ENCODE data around the gene PIH1D2. TPM values are rescaled to one million over a fixed set of nuclear protein-coding genes. Genes with fewer than 3 reads are reported as not detected.
"Not testable (repeated sequence)": the region's sequence is repeated elsewhere in the genome, so short reads cannot be mapped to it uniquely, and the experiment has no call there.

The PIH1D2 gene
- total RNA-seq, 1 donor from 2014 or later, result 2.3 TPM

- Mint-ChIP-seq H3K4me3 (ENCODE audit: unreplicated experiment) (no peak overlapping the region), H3K4me1 (ENCODE audit: unreplicated experiment) (no peaks in the 10 kb centered on the region), H3K27ac (ENCODE audit: unreplicated experiment) (no peak overlapping the region), H3K9me3 (ENCODE audit: unreplicated experiment) (no peaks in the 10 kb centered on the region), H3K36me3 (ENCODE audit: unreplicated experiment) (peaks cover 40% of the 10 kb centered on the region), H3K27me3 (ENCODE audit: unreplicated experiment) (no peaks in the 10 kb centered on the region)
- TF ChIP-seq, protein P1, sequence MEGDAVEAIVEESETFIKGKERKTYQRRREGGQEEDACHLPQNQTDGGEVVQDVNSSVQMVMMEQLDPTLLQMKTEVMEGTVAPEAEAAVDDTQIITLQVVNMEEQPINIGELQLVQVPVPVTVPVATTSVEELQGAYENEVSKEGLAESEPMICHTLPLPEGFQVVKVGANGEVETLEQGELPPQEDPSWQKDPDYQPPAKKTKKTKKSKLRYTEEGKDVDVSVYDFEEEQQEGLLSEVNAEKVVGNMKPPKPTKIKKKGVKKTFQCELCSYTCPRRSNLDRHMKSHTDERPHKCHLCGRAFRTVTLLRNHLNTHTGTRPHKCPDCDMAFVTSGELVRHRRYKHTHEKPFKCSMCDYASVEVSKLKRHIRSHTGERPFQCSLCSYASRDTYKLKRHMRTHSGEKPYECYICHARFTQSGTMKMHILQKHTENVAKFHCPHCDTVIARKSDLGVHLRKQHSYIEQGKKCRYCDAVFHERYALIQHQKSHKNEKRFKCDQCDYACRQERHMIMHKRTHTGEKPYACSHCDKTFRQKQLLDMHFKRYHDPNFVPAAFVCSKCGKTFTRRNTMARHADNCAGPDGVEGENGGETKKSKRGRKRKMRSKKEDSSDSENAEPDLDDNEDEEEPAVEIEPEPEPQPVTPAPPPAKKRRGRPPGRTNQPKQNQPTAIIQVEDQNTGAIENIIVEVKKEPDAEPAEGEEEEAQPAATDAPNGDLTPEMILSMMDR (IDR thresholded peaks at IDR 0.05), result no peak
- no peak for DNase-seq (ENCODE audit: extremely low spot score, unreplicated experiment)
These were observed 16.6 kb downstream of the PIH1D2 start for GRCh38 chr11:112057170-112057569.

DNA sequence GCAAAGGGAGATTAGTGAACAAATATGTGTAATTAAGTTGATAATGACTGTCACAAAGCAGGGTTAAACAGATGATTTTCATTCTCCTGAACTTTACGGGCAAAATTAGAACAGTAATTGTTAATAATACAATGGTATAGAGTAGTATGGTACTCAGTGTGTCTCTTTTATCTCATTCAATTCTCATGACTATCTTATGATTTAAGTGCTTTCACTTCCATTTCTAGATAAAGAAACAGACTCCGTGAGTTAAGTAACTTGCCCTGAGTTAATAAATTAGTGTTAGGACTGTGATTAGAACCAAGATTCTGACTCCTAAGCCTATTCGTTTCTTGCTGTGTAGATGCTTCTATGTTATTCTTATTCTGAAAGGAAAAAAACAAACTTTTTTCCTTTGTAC, 22.0 kb downstream of the PIH1D2 start:
- Mint-ChIP-seq H3K36me3 (ENCODE audit: unreplicated experiment) (peaks cover 60% of the 10 kb centered on the region), H3K4me1 (ENCODE audit: unreplicated experiment) (peaks cover 7% of the 10 kb centered on the region), H3K27ac (ENCODE audit: unreplicated experiment) (no peak overlapping the region), H3K9me3 (ENCODE audit: unreplicated experiment) (no peaks in the 10 kb centered on the region), H3K27me3 (ENCODE audit: unreplicated experiment) (no peaks in the 10 kb centered on the region), H3K4me3 (ENCODE audit: unreplicated experiment) (no peak overlapping the region)
- no peak for DNase-seq (ENCODE audit: extremely low spot score, unreplicated experiment)
- TF ChIP-seq, protein P1 (IDR thresholded peaks at IDR 0.05), result no peak

DNA sequence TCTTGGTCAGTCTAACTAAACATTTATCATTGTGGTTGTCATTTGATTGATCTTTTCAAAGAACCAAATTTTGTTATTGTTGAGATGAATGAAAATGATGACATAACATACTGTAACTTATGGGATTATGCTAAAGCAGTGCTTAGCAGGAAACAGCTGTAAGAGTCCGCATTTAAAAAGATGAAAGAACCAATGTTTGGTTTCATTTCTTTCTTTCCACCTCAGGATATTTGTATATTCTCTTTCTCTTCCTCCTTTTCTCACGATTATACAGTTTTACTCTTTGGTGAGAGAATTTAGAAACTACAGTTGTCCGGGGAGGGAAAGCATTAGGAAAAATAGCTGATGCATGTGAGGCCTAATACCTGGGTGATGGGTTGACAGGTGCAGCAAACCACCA, 23.1 kb downstream of the PIH1D2 start:
- Mint-ChIP-seq H3K27ac (ENCODE audit: unreplicated experiment) (no peak overlapping the region), H3K36me3 (ENCODE audit: unreplicated experiment) (peaks cover 63% of the 10 kb centered on the region), H3K27me3 (ENCODE audit: unreplicated experiment) (no peaks in the 10 kb centered on the region), H3K9me3 (ENCODE audit: unreplicated experiment) (no peaks in the 10 kb centered on the region), H3K4me1 (ENCODE audit: unreplicated experiment) (peaks cover 7% of the 10 kb centered on the region), H3K4me3 (ENCODE audit: unreplicated experiment) (no peak overlapping the region)
- TF ChIP-seq, protein P1 (IDR thresholded peaks at IDR 0.05), result no peak
- no peak for DNase-seq (ENCODE audit: extremely low spot score, unreplicated experiment)

DNA sequence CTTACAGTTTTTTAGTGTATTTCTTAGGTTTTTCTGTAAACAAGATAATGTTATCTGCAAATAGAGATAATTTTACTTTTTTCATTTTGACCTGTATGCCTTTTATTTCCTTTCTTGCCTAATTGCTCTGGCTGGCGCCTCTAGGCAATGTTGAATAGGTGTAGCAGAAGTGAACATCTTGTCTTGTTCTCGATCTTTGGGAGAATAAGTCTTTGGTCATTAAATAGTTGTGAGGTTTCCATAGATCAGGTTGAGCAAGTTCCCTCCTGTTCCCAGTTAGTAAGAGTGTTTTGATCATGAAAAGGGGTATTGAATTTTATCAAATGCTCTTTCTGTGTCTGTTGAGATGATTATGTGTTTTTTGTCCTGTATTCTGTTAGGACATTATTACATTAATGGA, 24.0 kb downstream of the PIH1D2 start:
- Mint-ChIP-seq H3K4me1 (ENCODE audit: unreplicated experiment) (peaks cover 7% of the 10 kb centered on the region), H3K9me3 (ENCODE audit: unreplicated experiment) (no peaks in the 10 kb centered on the region), H3K36me3 (ENCODE audit: unreplicated experiment) (peaks cover 68% of the 10 kb centered on the region), H3K4me3 (ENCODE audit: unreplicated experiment) (no peak overlapping the region), H3K27me3 (ENCODE audit: unreplicated experiment) (no peaks in the 10 kb centered on the region), H3K27ac (ENCODE audit: unreplicated experiment) (no peak overlapping the region)
- TF ChIP-seq, protein P1 (IDR thresholded peaks at IDR 0.05), result no peak
- no peak for DNase-seq (ENCODE audit: extremely low spot score, unreplicated experiment)

DNA sequence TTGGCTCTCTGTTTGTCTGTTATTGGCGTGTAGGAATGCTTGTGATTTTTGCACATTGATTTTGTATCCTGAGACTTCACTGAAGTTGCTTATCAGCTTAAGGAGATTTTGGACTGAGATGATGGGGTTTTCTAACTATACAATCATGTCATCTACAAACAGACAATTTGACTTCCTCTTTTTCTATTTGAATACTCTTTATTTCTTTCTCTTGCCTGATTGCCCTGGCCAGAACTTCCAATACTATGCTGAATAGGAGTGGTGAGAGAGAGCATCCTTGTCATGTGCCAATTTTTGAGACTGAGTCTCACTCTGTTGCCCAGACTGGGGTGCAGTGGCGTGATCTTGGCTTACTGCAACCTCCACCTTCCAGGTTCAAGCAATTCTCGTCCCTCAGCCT, 25.6 kb downstream of the PIH1D2 start:
- not testable (repeated sequence) for H3K4me1 Mint-ChIP-seq (ENCODE audit: unreplicated experiment); H3K4me3 Mint-ChIP-seq (ENCODE audit: unreplicated experiment); H3K27me3 Mint-ChIP-seq (ENCODE audit: unreplicated experiment); H3K9me3 Mint-ChIP-seq (ENCODE audit: unreplicated experiment); DNase-seq (ENCODE audit: extremely low spot score, unreplicated experiment)
- H3K36me3 Mint-ChIP-seq (ENCODE audit: unreplicated experiment), result peaks cover 72% of the 10 kb centered on the region
- peak overlapping the region; percentile 66 for H3K27ac Mint-ChIP-seq (ENCODE audit: unreplicated experiment)

DNA sequence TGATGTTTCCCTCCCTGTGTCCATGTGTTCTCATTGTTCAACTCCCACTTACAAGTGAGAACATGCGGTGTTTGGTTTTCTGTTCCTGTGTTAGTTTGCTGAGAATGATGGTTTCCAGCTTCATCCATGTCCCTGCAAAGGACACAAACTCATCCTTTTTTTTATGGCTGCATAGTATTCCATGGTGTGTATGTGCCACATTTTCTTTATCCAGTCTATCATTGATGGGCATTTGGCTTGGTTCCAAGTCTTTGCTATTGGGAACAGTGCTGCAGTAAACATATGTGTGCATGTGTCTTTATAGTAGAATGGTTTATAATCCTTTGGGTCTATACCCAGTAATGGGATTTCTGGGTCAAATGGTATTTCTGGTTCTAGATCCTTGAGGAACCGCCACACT, 27.2 kb downstream of the PIH1D2 start:
- not testable (repeated sequence) for DNase-seq (ENCODE audit: extremely low spot score, unreplicated experiment)
- H3K36me3 Mint-ChIP-seq (ENCODE audit: unreplicated experiment), result peaks cover 64% of the 10 kb centered on the region

More for the DNA sequence above, 27.2 kb downstream of the PIH1D2 start:
- H3K4me1 Mint-ChIP-seq (ENCODE audit: unreplicated experiment); H3K4me3 Mint-ChIP-seq (ENCODE audit: unreplicated experiment); H3K27ac Mint-ChIP-seq (ENCODE audit: unreplicated experiment); H3K9me3 Mint-ChIP-seq (ENCODE audit: unreplicated experiment); H3K27me3 Mint-ChIP-seq (ENCODE audit: unreplicated experiment): not testable (repeated sequence)
